ENCODE measurements around the gene AMDHD1.

AMDHD1 gene

GRCh38 chr12:95978774-95979173, 35.6 kb downstream of the AMDHD1 start:
- H3K27ac ChIP-seq (ENCODE audit: low read length): no peak overlapping the region
- H3K9me3 ChIP-seq (ENCODE audit: control insufficient read depth in 2 of 2, low read length in 2 of 2): no peaks in the 10 kb centered on the region
- H3K27me3 ChIP-seq (ENCODE audit: control insufficient read depth in 1 of 2, insufficient read depth in 2 of 2, low read length in 2 of 2): no peaks in the 10 kb centered on the region
- H3K4me1 ChIP-seq (ENCODE audit: control insufficient read depth, insufficient read depth, low read length): no peaks in the 10 kb centered on the region
- H3K4me3 ChIP-seq (ENCODE audit: low read length in 2 of 2): no peak overlapping the region
- H3K9ac ChIP-seq (ENCODE audit: low read length in 2 of 2): no peak overlapping the region
- no peaks in the 10 kb centered on the region for H3K36me3 ChIP-seq (ENCODE audit: control insufficient read depth in 2 of 2, insufficient read depth in 2 of 2, low read length in 2 of 2)

GRCh38 chr12:95980437-95980836, 37.3 kb downstream of the AMDHD1 start:
- Histone ChIP-seq H3K9ac (ENCODE audit: low read length in 2 of 2) (no peak overlapping the region), H3K27me3 (ENCODE audit: control insufficient read depth in 1 of 2, insufficient read depth in 2 of 2, low read length in 2 of 2) (no peaks in the 10 kb centered on the region), H3K4me1 (ENCODE audit: control insufficient read depth, insufficient read depth, low read length) (no peaks in the 10 kb centered on the region), H3K4me3 (ENCODE audit: low read length in 2 of 2) (no peak overlapping the region), H3K9me3 (ENCODE audit: control insufficient read depth in 2 of 2, low read length in 2 of 2) (no peaks in the 10 kb centered on the region), H3K27ac (ENCODE audit: low read length) (no peak overlapping the region), H3K36me3 (ENCODE audit: control insufficient read depth in 2 of 2, insufficient read depth in 2 of 2, low read length in 2 of 2) (no peaks in the 10 kb centered on the region)

GRCh38 chr12:95982602-95983001, 39.5 kb downstream of the AMDHD1 start:
- no peak overlapping the region for H3K27ac ChIP-seq (ENCODE audit: low read length)
- no peaks in the 10 kb centered on the region for H3K36me3 ChIP-seq (ENCODE audit: control insufficient read depth in 2 of 2, insufficient read depth in 2 of 2, low read length in 2 of 2)
- no peak overlapping the region for H3K9ac ChIP-seq (ENCODE audit: low read length in 2 of 2)
- H3K27me3 ChIP-seq (ENCODE audit: control insufficient read depth in 1 of 2, insufficient read depth in 2 of 2, low read length in 2 of 2): no peaks in the 10 kb centered on the region
- H3K4me1 ChIP-seq (ENCODE audit: control insufficient read depth, insufficient read depth, low read length): no peaks in the 10 kb centered on the region
- no peaks in the 10 kb centered on the region for H3K9me3 ChIP-seq (ENCODE audit: control insufficient read depth in 2 of 2, low read length in 2 of 2)
- no peak overlapping the region for H3K4me3 ChIP-seq (ENCODE audit: low read length in 2 of 2)

GRCh38 chr12:95984682-95985081, 41.6 kb downstream of the AMDHD1 start:
- Histone ChIP-seq H3K9me3 (ENCODE audit: control insufficient read depth in 2 of 2, low read length in 2 of 2) (no peaks in the 10 kb centered on the region), H3K36me3 (ENCODE audit: control insufficient read depth in 2 of 2, insufficient read depth in 2 of 2, low read length in 2 of 2) (no peaks in the 10 kb centered on the region), H3K4me3 (ENCODE audit: low read length in 2 of 2) (no peak overlapping the region), H3K27me3 (ENCODE audit: control insufficient read depth in 1 of 2, insufficient read depth in 2 of 2, low read length in 2 of 2) (no peaks in the 10 kb centered on the region), H3K4me1 (ENCODE audit: control insufficient read depth, insufficient read depth, low read length) (no peaks in the 10 kb centered on the region), H3K9ac (ENCODE audit: low read length in 2 of 2) (no peak overlapping the region), H3K27ac (ENCODE audit: low read length) (no peak overlapping the region)

GRCh38 chr12:95986635-95987570, 43.8 kb downstream of the AMDHD1 start:
- Histone ChIP-seq H3K4me3 (ENCODE audit: low read length in 2 of 2) (no peak overlapping the region), H3K9me3 (ENCODE audit: control insufficient read depth in 2 of 2, low read length in 2 of 2) (no peaks in the 10 kb centered on the region), H3K27ac (ENCODE audit: low read length) (no peak overlapping the region), H3K9ac (ENCODE audit: low read length in 2 of 2) (no peak overlapping the region), H3K36me3 (ENCODE audit: control insufficient read depth in 2 of 2, insufficient read depth in 2 of 2, low read length in 2 of 2) (no peaks in the 10 kb centered on the region), H3K27me3 (ENCODE audit: control insufficient read depth in 1 of 2, insufficient read depth in 2 of 2, low read length in 2 of 2) (no peaks in the 10 kb centered on the region), H3K4me1 (ENCODE audit: control insufficient read depth, insufficient read depth, low read length) (no peaks in the 10 kb centered on the region)

- Histone ChIP-seq H3K27ac (ENCODE audit: low read length) (no peak overlapping the region), H3K27me3 (ENCODE audit: control insufficient read depth in 1 of 2, insufficient read depth in 2 of 2, low read length in 2 of 2) (no peaks in the 10 kb centered on the region), H3K4me1 (ENCODE audit: control insufficient read depth, insufficient read depth, low read length) (no peaks in the 10 kb centered on the region), H3K36me3 (ENCODE audit: control insufficient read depth in 2 of 2, insufficient read depth in 2 of 2, low read length in 2 of 2) (no peaks in the 10 kb centered on the region), H3K4me3 (ENCODE audit: low read length in 2 of 2) (no peak overlapping the region), H3K9ac (ENCODE audit: low read length in 2 of 2) (no peak overlapping the region), H3K9me3 (ENCODE audit: control insufficient read depth in 2 of 2, low read length in 2 of 2) (no peaks in the 10 kb centered on the region)
These were observed 45.6 kb downstream of the AMDHD1 start for GRCh38 chr12:95988506-95989275.

- Histone ChIP-seq H3K4me3 (ENCODE audit: low read length in 2 of 2) (no peak overlapping the region), H3K9ac (ENCODE audit: low read length in 2 of 2) (no peak overlapping the region), H3K36me3 (ENCODE audit: control insufficient read depth in 2 of 2, insufficient read depth in 2 of 2, low read length in 2 of 2) (no peaks in the 10 kb centered on the region), H3K9me3 (ENCODE audit: control insufficient read depth in 2 of 2, low read length in 2 of 2) (no peaks in the 10 kb centered on the region), H3K27me3 (ENCODE audit: control insufficient read depth in 1 of 2, insufficient read depth in 2 of 2, low read length in 2 of 2) (no peaks in the 10 kb centered on the region), H3K27ac (ENCODE audit: low read length) (no peak overlapping the region), H3K4me1 (ENCODE audit: control insufficient read depth, insufficient read depth, low read length) (no peaks in the 10 kb centered on the region)
These were observed 46.5 kb downstream of the AMDHD1 start for GRCh38 chr12:95989504-95990123.

- no peak overlapping the region for H3K9ac ChIP-seq (ENCODE audit: low read length in 2 of 2)
- H3K36me3 ChIP-seq (ENCODE audit: control insufficient read depth in 2 of 2, insufficient read depth in 2 of 2, low read length in 2 of 2): no peaks in the 10 kb centered on the region
- H3K4me3 ChIP-seq (ENCODE audit: low read length in 2 of 2): no peak overlapping the region
- H3K9me3 ChIP-seq (ENCODE audit: control insufficient read depth in 2 of 2, low read length in 2 of 2): no peaks in the 10 kb centered on the region
- H3K27ac ChIP-seq (ENCODE audit: low read length): no peak overlapping the region
- H3K27me3 ChIP-seq (ENCODE audit: control insufficient read depth in 1 of 2, insufficient read depth in 2 of 2, low read length in 2 of 2): no peaks in the 10 kb centered on the region
- H3K4me1 ChIP-seq (ENCODE audit: control insufficient read depth, insufficient read depth, low read length): no peaks in the 10 kb centered on the region
These were observed 47.0 kb downstream of the AMDHD1 start for GRCh38 chr12:95990136-95990535.

- no peaks in the 10 kb centered on the region for H3K4me1 ChIP-seq (ENCODE audit: control insufficient read depth, insufficient read depth, low read length)
- no peak overlapping the region for H3K4me3 ChIP-seq (ENCODE audit: low read length in 2 of 2)
- H3K36me3 ChIP-seq (ENCODE audit: control insufficient read depth in 2 of 2, insufficient read depth in 2 of 2, low read length in 2 of 2): no peaks in the 10 kb centered on the region
- H3K9me3 ChIP-seq (ENCODE audit: control insufficient read depth in 2 of 2, low read length in 2 of 2): no peaks in the 10 kb centered on the region
- no peaks in the 10 kb centered on the region for H3K27me3 ChIP-seq (ENCODE audit: control insufficient read depth in 1 of 2, insufficient read depth in 2 of 2, low read length in 2 of 2)
- no peak overlapping the region for H3K27ac ChIP-seq (ENCODE audit: low read length)
- no peak overlapping the region for H3K9ac ChIP-seq (ENCODE audit: low read length in 2 of 2)
These were observed 50.8 kb downstream of the AMDHD1 start for GRCh38 chr12:95993907-95994306.

- Histone ChIP-seq H3K9me3 (ENCODE audit: control insufficient read depth in 2 of 2, low read length in 2 of 2) (no peaks in the 10 kb centered on the region), H3K27ac (ENCODE audit: low read length) (no peak overlapping the region), H3K9ac (ENCODE audit: low read length in 2 of 2) (no peak overlapping the region), H3K4me1 (ENCODE audit: control insufficient read depth, insufficient read depth, low read length) (no peaks in the 10 kb centered on the region), H3K27me3 (ENCODE audit: control insufficient read depth in 1 of 2, insufficient read depth in 2 of 2, low read length in 2 of 2) (no peaks in the 10 kb centered on the region), H3K36me3 (ENCODE audit: control insufficient read depth in 2 of 2, insufficient read depth in 2 of 2, low read length in 2 of 2) (no peaks in the 10 kb centered on the region), H3K4me3 (ENCODE audit: low read length in 2 of 2) (no peak overlapping the region)
These were observed 51.3 kb downstream of the AMDHD1 start for GRCh38 chr12:95994476-95994875.
